Trophoblast cell (in vitro differentiated cells and primary cell): ENCODE results near the gene ING4.
A peak's percentile ranks its signal among the peaks of the same experiment; 100 is the strongest.

Experiments used
- DNase-seq, 2 donors: peaks; one replicate each; pipeline ENCODE4 v3.0.0-alpha.2; 2016
- H2AFZ ChIP-seq: 2 replicates; pipeline ENCODE4 v1.6.1; 2013; ENCODE audit warnings: low read length, moderate library complexity, mild to moderate bottlenecking; ENCODE audit not compliant: insufficient read depth, poor library complexity
- H2AK5ac ChIP-seq: 2 replicates; pipeline ENCODE4 v1.6.1; 2013; ENCODE audit warnings: mild to moderate bottlenecking, low read length
- H2BK120ac ChIP-seq: 2 replicates; pipeline ENCODE4 v1.6.1; 2013; ENCODE audit warnings: low read length, mild to moderate bottlenecking, moderate library complexity; ENCODE audit not compliant: insufficient read depth, poor library complexity
- H2BK12ac ChIP-seq: 2 replicates; pipeline ENCODE4 v1.6.1; 2013; ENCODE audit warnings: mild to moderate bottlenecking, low read length, moderate library complexity
- H2BK5ac ChIP-seq: 2 replicates; pipeline ENCODE4 v1.6.1; 2013; ENCODE audit warnings: low read length, low read depth, moderate library complexity, mild to moderate bottlenecking; ENCODE audit not compliant: poor library complexity
- H3K14ac ChIP-seq: 2 replicates; pipeline ENCODE4 v1.6.1; 2013; ENCODE audit warnings: mild to moderate bottlenecking, low read length
- H3K18ac ChIP-seq: 2 replicates; pipeline ENCODE4 v1.6.1; 2013; ENCODE audit warnings: mild to moderate bottlenecking, low read length
- H3K23ac ChIP-seq: 2 replicates; pipeline ENCODE4 v1.6.1; 2013; ENCODE audit warnings: low read length
- H3K27ac ChIP-seq: 2 replicates; pipeline ENCODE4 v1.5.1; 2013; ENCODE audit warnings: low read depth, mild to moderate bottlenecking, inconsistent platforms, low read length, moderate library complexity
- H3K27me3 ChIP-seq: 2 replicates; pipeline ENCODE4 v1.6.1; 2013; ENCODE audit warnings: inconsistent platforms, mild to moderate bottlenecking, low read length, moderate library complexity; ENCODE audit not compliant: insufficient read depth
- H3K36me3 ChIP-seq, 2 experiments: 1 replicate in 1 of 2; 2 replicates in 1 of 2; pipeline ENCODE4 v1.6.1; 2013; ENCODE audit warnings: low read length in 2 of 2, mild to moderate bottlenecking in 2 of 2, moderate library complexity in 1 of 2; ENCODE audit not compliant: insufficient read depth in 2 of 2, control insufficient read depth in 1 of 2
- H3K4ac ChIP-seq: 2 replicates; pipeline ENCODE4 v1.6.1; 2013; ENCODE audit warnings: low read depth, mild to moderate bottlenecking, low read length, moderate library complexity
- H3K4me1 ChIP-seq, 2 experiments: 1 replicate in 1 of 2; 2 replicates in 1 of 2; pipeline ENCODE4 v1.6.1; 2013; ENCODE audit warnings: low read length in 2 of 2, mild to moderate bottlenecking in 2 of 2, moderate library complexity in 1 of 2; ENCODE audit not compliant: insufficient read depth in 2 of 2, control insufficient read depth in 1 of 2
- H3K4me2 ChIP-seq: 2 replicates; pipeline ENCODE4 v1.6.1; 2013; ENCODE audit warnings: inconsistent platforms, mild to moderate bottlenecking, low read length, moderate library complexity
- H3K4me3 ChIP-seq: 2 replicates; pipeline ENCODE4 v1.5.1; 2013; ENCODE audit warnings: mild to moderate bottlenecking, low read depth, low read length, inconsistent platforms
- H3K79me1 ChIP-seq: one replicate; pipeline ENCODE4 v1.6.1; 2013; ENCODE audit warnings: low read length
- H3K79me2 ChIP-seq: 2 replicates; pipeline ENCODE4 v1.6.1; 2013; ENCODE audit warnings: low read length, mild to moderate bottlenecking; ENCODE audit not compliant: control insufficient read depth, insufficient read depth, poor library complexity
- H3K9ac ChIP-seq: 2 replicates; pipeline ENCODE4 v1.6.1; 2013; ENCODE audit warnings: mild to moderate bottlenecking, low read length
- H3K9me3 ChIP-seq: 2 replicates; pipeline ENCODE4 v1.6.1; 2013; ENCODE audit warnings: low read depth, mild to moderate bottlenecking, control low read depth, inconsistent platforms, low read length; ENCODE audit not compliant: insufficient read depth
- H4K12ac ChIP-seq: 2 replicates; pipeline ENCODE4 v1.6.1; 2013; ENCODE audit warnings: low read depth, mild to moderate bottlenecking, low read length, moderate library complexity
- H4K8ac ChIP-seq: 2 replicates; pipeline ENCODE4 v1.6.1; 2013; ENCODE audit warnings: low read depth, mild to moderate bottlenecking, low read length, moderate library complexity
- H4K91ac ChIP-seq: one replicate; pipeline ENCODE4 v1.6.1; 2013; ENCODE audit warnings: low read depth, mild to moderate bottlenecking, low read length, moderate library complexity
- WGBS: extraction: QIAGEN DNeasy Blood & Tissue Kit; methylation state at CpG from one replicate; pipeline ENCODE4 v1.1.7; 2013; ENCODE audit warnings: missing lambda C conversion rate; ENCODE audit not compliant: insufficient read length, insufficient coverage; ENCODE audit errors: extremely low coverage; 5-methylcytosine and 5-hydroxymethylcytosine counted together

Gene ING4

DNA sequence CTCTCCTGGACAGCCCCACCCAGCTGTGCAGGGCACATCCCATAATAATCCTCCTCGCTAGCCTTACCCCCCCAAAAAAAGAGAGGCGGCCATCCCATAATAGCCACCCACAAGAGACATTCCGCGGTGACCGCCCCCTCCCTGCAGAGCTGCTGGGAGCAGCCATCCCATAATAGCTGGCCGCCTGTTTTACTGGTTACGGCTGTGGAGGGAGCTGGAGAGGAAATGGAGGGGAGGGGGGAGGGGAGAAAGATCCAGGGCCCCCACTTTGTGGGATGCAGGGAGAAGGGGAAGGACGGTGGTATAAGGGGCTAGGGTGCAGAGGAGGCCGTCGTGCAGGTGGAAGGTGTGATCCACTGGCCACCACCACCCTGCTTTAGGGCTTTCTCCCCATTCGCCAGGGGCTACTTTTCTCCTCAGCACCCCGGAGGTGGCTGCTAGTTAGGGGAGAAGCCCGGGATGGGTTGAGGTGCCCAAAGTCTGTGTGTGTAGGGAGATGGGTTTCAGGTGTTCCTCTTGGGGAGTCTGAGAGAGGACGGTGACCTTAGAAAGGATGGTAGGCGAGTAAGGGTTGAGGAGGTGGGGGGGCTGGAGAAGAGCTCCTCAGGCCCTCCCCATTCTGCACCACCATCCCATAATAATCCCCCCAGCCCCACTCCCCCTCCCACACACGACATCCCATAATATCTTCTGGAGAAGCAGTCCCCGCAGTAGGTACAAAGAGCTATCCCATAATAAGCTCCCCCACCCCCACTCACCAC is 49.7 kb downstream of the ING4 start:
- no peaks in the 10 kb centered on the region for H3K9me3 ChIP-seq
- peak overlapping the region; percentile 98 for H4K12ac ChIP-seq
- no peak overlapping the region for H3K4me3 ChIP-seq
- H3K23ac ChIP-seq = no peak overlapping the region
- H3K18ac ChIP-seq = peak overlapping the region; percentile 99
- peak overlapping the region; percentile 93 for H3K27ac ChIP-seq
- no peaks in the 10 kb centered on the region for H3K36me3 ChIP-seq
- H2AK5ac ChIP-seq = peak overlapping the region; percentile 99
- H2BK120ac ChIP-seq = peak overlapping the region; percentile 100
- peaks cover 17% of the 10 kb centered on the region for H3K79me1 ChIP-seq
- H3K14ac ChIP-seq = peak overlapping the region; percentile 100
- H3K4ac ChIP-seq = peak overlapping the region; percentile 94
- H2AFZ ChIP-seq = peak overlapping the region; percentile 89
- WGBS = no CpG with 5 or more reads among the region's 17 CpGs
- peaks cover 5% of the 10 kb centered on the region for H3K79me2 ChIP-seq
- H3K9ac ChIP-seq = peak overlapping the region; percentile 68
- H4K8ac ChIP-seq = peak overlapping the region; percentile 100
- peak overlapping the region; percentile 57 for H3K4me2 ChIP-seq
- H2BK12ac ChIP-seq = peak overlapping the region; percentile 98
- DNase-seq = no peak
- H3K27me3 ChIP-seq = no peaks in the 10 kb centered on the region
- H4K91ac ChIP-seq = peak overlapping the region; percentile 100
- peaks cover 19 to 20% of the 10 kb centered on the region in 2 experiments for H3K4me1 ChIP-seq
- peak overlapping the region; percentile 98 for H2BK5ac ChIP-seq

GRCh38 chr12:6612652-6613014 is 50.3 kb downstream of the ING4 start:
- H3K4me2 ChIP-seq = peak overlapping the region; percentile 39
- no peak overlapping the region for H3K4me3 ChIP-seq
- H3K23ac ChIP-seq = no peak overlapping the region
- H4K91ac ChIP-seq = peak overlapping the region; percentile 89
- peak overlapping the region; percentile 95 for H2AK5ac ChIP-seq
- H4K8ac ChIP-seq = peak overlapping the region; percentile 87
- peak overlapping the region; percentile 95 for H2BK12ac ChIP-seq
- H3K27ac ChIP-seq = peak overlapping the region; percentile 93
- H3K9ac ChIP-seq = no peak overlapping the region
- peak overlapping the region; percentile 91 for H3K18ac ChIP-seq
- peak overlapping the region; percentile 68 for H2BK5ac ChIP-seq
- no peak for DNase-seq
- peak overlapping the region; percentile 87 for H4K12ac ChIP-seq
- peak overlapping the region; percentile 85 for H2BK120ac ChIP-seq
- no peaks in the 10 kb centered on the region for H3K36me3 ChIP-seq
- peak overlapping the region; percentile 78 for H3K4ac ChIP-seq
- H3K79me1 ChIP-seq = peaks cover 17% of the 10 kb centered on the region
- WGBS = no CpG with 5 or more reads among the region's 7 CpGs
- peaks cover 20 to 22% of the 10 kb centered on the region in 2 experiments for H3K4me1 ChIP-seq
- H3K14ac ChIP-seq = peak overlapping the region; percentile 49
- H3K9me3 ChIP-seq = no peaks in the 10 kb centered on the region
- no peaks in the 10 kb centered on the region for H3K27me3 ChIP-seq
- H2AFZ ChIP-seq = peak overlapping the region; percentile 40
- H3K79me2 ChIP-seq = peaks cover 5% of the 10 kb centered on the region

DNA sequence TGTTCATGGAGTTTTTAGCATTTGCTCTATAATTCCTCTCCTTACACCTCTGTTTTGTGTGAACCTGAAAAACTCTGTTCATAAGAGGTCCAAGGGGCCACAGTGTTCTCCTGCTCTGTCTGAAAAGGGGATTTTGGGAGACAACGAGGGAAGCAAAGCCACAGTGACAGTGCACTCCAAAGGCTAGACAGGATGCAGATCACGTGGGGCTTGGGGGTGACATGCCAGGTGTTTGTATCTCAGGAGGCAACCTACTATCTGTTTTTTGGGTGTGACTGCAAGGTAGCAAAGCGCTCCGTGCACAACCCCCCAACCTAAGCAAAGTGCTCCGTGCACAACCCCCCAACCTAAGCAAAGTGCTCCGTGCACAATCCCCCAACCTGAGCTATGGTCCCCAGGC is 50.7 kb downstream of the ING4 start:
- Histone ChIP-seq H3K23ac (no peak overlapping the region), H3K4ac (peak overlapping the region; percentile 78), H4K8ac (peak overlapping the region; percentile 87), H3K9me3 (no peaks in the 10 kb centered on the region), H3K4me2 (no peak overlapping the region), H4K12ac (peak overlapping the region; percentile 87), H3K4me3 (no peak overlapping the region), H3K14ac (peak overlapping the region; percentile 49), H2BK12ac (peak overlapping the region; percentile 95), H3K27me3 (no peaks in the 10 kb centered on the region), H2AFZ (peak overlapping the region; percentile 40), H3K79me2 (peaks cover 5% of the 10 kb centered on the region), H2BK5ac (peak overlapping the region; percentile 68), H4K91ac (peak overlapping the region; percentile 89), H3K4me1 (peaks cover 20 to 23% of the 10 kb centered on the region in 2 experiments), H2AK5ac (peak overlapping the region; percentile 95), H3K9ac (no peak overlapping the region), H3K79me1 (peaks cover 17% of the 10 kb centered on the region), H3K27ac (peak overlapping the region; percentile 93), H3K36me3 (no peaks in the 10 kb centered on the region), H2BK120ac (peak overlapping the region; percentile 85), H3K18ac (peak overlapping the region; percentile 91)
- DNase-seq = no peak
- no CpG with 5 or more reads among the region's 6 CpGs for WGBS

DNA sequence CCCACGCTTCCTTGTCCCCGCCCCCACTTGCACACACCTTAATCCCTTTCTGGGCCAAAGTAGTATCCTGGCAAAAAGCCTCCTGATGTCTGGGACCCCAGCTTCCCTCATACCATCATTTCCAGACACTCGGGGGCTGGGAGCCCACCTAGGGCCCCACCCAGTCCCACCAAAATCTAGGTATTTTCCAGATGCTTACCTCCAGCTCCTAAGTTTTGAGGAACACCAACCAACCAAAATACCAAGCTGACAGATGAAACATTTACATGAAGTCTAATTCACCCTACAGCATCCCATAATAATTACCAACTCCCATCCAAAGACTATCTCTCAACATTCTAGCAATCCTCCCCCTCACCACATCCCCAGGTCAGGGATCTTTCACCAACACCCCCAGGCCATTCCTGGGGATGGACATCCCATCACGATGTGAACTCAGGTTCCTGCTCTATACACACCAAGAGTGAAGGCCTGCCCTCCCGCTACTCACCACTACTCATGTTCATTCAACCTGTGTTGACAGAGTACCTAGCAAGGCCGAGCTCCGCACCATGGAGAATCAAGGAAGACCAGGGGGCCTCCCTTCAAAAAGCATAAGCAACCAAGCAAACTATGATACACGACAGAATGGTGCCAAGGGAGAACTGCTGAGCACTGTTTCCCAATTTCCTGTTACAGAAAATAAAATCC is 54.2 kb downstream of the ING4 start:
- H3K14ac ChIP-seq = no peak overlapping the region
- no peak overlapping the region for H4K12ac ChIP-seq
- peaks cover 6 to 10% of the 10 kb centered on the region in 2 experiments for H3K36me3 ChIP-seq
- H3K79me2 ChIP-seq = peaks cover 29% of the 10 kb centered on the region
- H2BK12ac ChIP-seq = peak overlapping the region; percentile 70
- H3K27ac ChIP-seq = no peak overlapping the region
- no peak overlapping the region for H2BK5ac ChIP-seq
- H2BK120ac ChIP-seq = no peak overlapping the region
- H3K9ac ChIP-seq = no peak overlapping the region
- H3K27me3 ChIP-seq = no peaks in the 10 kb centered on the region
- H2AFZ ChIP-seq = no peak overlapping the region
- no peak overlapping the region for H3K4ac ChIP-seq
- peak overlapping the region; percentile 35 for H2AK5ac ChIP-seq
- no CpG with 5 or more reads among the region's 8 CpGs for WGBS
- H3K23ac ChIP-seq = no peak overlapping the region
- no peak overlapping the region for H4K91ac ChIP-seq
- no peak overlapping the region for H4K8ac ChIP-seq
- no peak overlapping the region for H3K4me3 ChIP-seq
- peaks cover 2% of the 10 kb centered on the region for H3K9me3 ChIP-seq
- no peak overlapping the region for H3K18ac ChIP-seq
- H3K4me2 ChIP-seq = no peak overlapping the region
- H3K4me1 ChIP-seq = peaks cover 22 to 36% of the 10 kb centered on the region in 2 experiments
- DNase-seq = peak; percentile 35 to 51
- H3K79me1 ChIP-seq = peaks cover 23% of the 10 kb centered on the region
